WTC11 (cell line): Measurements from ENCODE around the gene ZBTB43. TPM values are rescaled to one million over a fixed set of nuclear protein-coding genes. Genes with fewer than 3 reads are reported as not detected.

ENCODE experiments used
- ATAC-seq: fragments of 200-7000 bp; cut with Tn5 transposase; 2 replicates; pipeline ENCODE4 v1.10.0; 2021; ENCODE audit warnings: mild to moderate bottlenecking, moderate library complexity
- CTCF ChIA-PET: fragments of 300-600 bp; sonication (Branson Sonifier 250); formaldehyde crosslinking; loops from one replicate; lab custom pipeline; 2021; ENCODE audit warnings: antibody characterized with exemption; lab: Charles Lee
- POLR2A ChIA-PET: fragments of 350-600 bp; sonication (Branson Sonifier 250); formaldehyde crosslinking; loops from one replicate; lab custom pipeline; 2021; ENCODE audit warnings: antibody characterized with exemption; lab: Charles Lee
- DNase-seq: peaks from one replicate; pipeline ENCODE4 v3.0.0; 2021; ENCODE audit warnings: low spot score
- H3K27ac Mint-ChIP-seq: 2 replicates; pipeline ENCODE4 v1.8.0; 2021; ENCODE audit warnings: mixed read lengths
- H3K27me3 Mint-ChIP-seq: 2 replicates; pipeline ENCODE4 v1.8.0; 2021; ENCODE audit warnings: low read depth, mild to moderate bottlenecking, moderate library complexity, mixed read lengths
- H3K36me3 Mint-ChIP-seq: 2 replicates; pipeline ENCODE4 v1.8.0; 2021; ENCODE audit warnings: mixed read lengths
- H3K4me1 Mint-ChIP-seq: 2 replicates; pipeline ENCODE4 v1.8.0; 2022; ENCODE audit warnings: mixed read lengths
- H3K4me3 Mint-ChIP-seq: 2 replicates; pipeline ENCODE4 v1.8.0; 2021; ENCODE audit warnings: mild to moderate bottlenecking, moderate library complexity, mixed read lengths
- H3K9me3 Mint-ChIP-seq: 2 replicates; pipeline ENCODE4 v1.8.0; 2021; ENCODE audit warnings: mixed read lengths
- ATF6 ChIP-seq: sonication (generic); formaldehyde crosslinking; IDR thresholded peaks from 2 replicates; pipeline ENCODE4 v1.8.1; 2023; ENCODE audit warnings: mild to moderate bottlenecking, missing genetic modification reagents
- CTCF ChIP-seq: fragments of 200-600 bp; IDR thresholded peaks from 2 replicates; pipeline ENCODE4 v1.8.0; 2022; ENCODE audit warnings: antibody characterized with exemption
- E2F5 ChIP-seq: sonication (generic); formaldehyde crosslinking; IDR thresholded peaks from 2 replicates; pipeline ENCODE4 v1.8.1; 2022; ENCODE audit warnings: mild to moderate bottlenecking, moderate library complexity, missing genetic modification reagents
- ETV6 ChIP-seq: sonication (generic); formaldehyde crosslinking; IDR thresholded peaks from 2 replicates; pipeline ENCODE4 v1.8.1; 2022; ENCODE audit warnings: mild to moderate bottlenecking, missing genetic modification reagents
- FOXP4 ChIP-seq: sonication (generic); formaldehyde crosslinking; IDR thresholded peaks from 2 replicates; pipeline ENCODE4 v1.8.0; 2022; ENCODE audit warnings: mild to moderate bottlenecking, missing genetic modification reagents
- GRHL2 ChIP-seq: fragments of 250-450 bp; sonication (Bioruptor Pico); IDR thresholded peaks from 2 replicates; pipeline ENCODE4 v1.8.0; 2022; ENCODE audit warnings: mild to moderate bottlenecking, moderate library complexity; ENCODE audit not compliant: insufficient replicate concordance, severe bottlenecking
- MXD4 ChIP-seq: fragments of 250-450 bp; sonication (Bioruptor Pico); IDR thresholded peaks from 2 replicates; pipeline ENCODE4 v1.8.0; 2021; ENCODE audit warnings: mild to moderate bottlenecking, moderate library complexity, borderline replicate concordance
- NFATC4 ChIP-seq: fragments of 250-450 bp; sonication (Bioruptor Pico); IDR thresholded peaks from 2 replicates; pipeline ENCODE4 v1.9.0; 2021; ENCODE audit warnings: mild to moderate bottlenecking
- OVOL2 ChIP-seq: fragments of 250-450 bp; sonication (Bioruptor Pico); IDR thresholded peaks from 2 replicates; pipeline ENCODE4 v1.9.0; 2021; ENCODE audit warnings: mild to moderate bottlenecking, borderline replicate concordance
- PRDM15 ChIP-seq: sonication (generic); formaldehyde crosslinking; IDR thresholded peaks from 2 replicates; pipeline ENCODE4 v1.8.0; 2022; ENCODE audit warnings: missing genetic modification reagents
- RELA ChIP-seq: sonication (generic); formaldehyde crosslinking; IDR thresholded peaks from 2 replicates; pipeline ENCODE4 v1.8.1; 2022; ENCODE audit warnings: missing genetic modification reagents, mild to moderate bottlenecking, borderline replicate concordance
- SP1 ChIP-seq: sonication (generic); formaldehyde crosslinking; conservative IDR thresholded peaks from 2 replicates; pipeline ENCODE4 v1.8.1; 2022; ENCODE audit warnings: missing genetic modification reagents
- USF2 ChIP-seq: sonication (generic); formaldehyde crosslinking; IDR thresholded peaks from 2 replicates; pipeline ENCODE4 v1.8.1; 2023; ENCODE audit warnings: mild to moderate bottlenecking, missing genetic modification reagents, moderate library complexity
- ZBTB21 ChIP-seq: sonication (generic); formaldehyde crosslinking; IDR thresholded peaks from 2 replicates; pipeline ENCODE4 v1.8.1; 2023; ENCODE audit warnings: mild to moderate bottlenecking, missing genetic modification reagents, borderline replicate concordance
- ZNF121 ChIP-seq: sonication (generic); formaldehyde crosslinking; IDR thresholded peaks from 2 replicates; pipeline ENCODE4 v1.8.0; 2023; ENCODE audit warnings: missing genetic modification reagents
- ZNF219 ChIP-seq: sonication (generic); formaldehyde crosslinking; IDR thresholded peaks from 2 replicates; pipeline ENCODE4 v1.8.0; 2023; ENCODE audit warnings: missing genetic modification reagents, mild to moderate bottlenecking, borderline replicate concordance
- ZNF423 ChIP-seq: fragments of 250-450 bp; sonication (Bioruptor Pico); IDR thresholded peaks from 2 replicates; pipeline ENCODE4 v2.1.2; 2022; ENCODE audit warnings: mild to moderate bottlenecking, moderate library complexity
- total RNA-seq: library from RNA; stranded (reverse); gene quantifications from 3 replicates; pipeline ENCODE4 v1.2.3, GENCODE V29; 2021

The ZBTB43 gene
- total RNA-seq, 1 experiment from 2014 or later: 23.8 TPM

GRCh38 chr9:126781186-126782052 lies 23.4 kb upstream of the ZBTB43 start:
- H3K4me1 Mint-ChIP-seq: 0 out of 2 replicates have a peak, but pooled peaks cover 4% of the 10 kb centered on the region
- peak overlapping the region; percentile 27 for H3K4me3 Mint-ChIP-seq
- no peak for TF ChIP-seq E2F5 (CRISPR knock-in tag)
- peak; percentile 58; the same call in 1 of the 2 replicates for TF ChIP-seq PRDM15 (CRISPR knock-in tag)
- TF ChIP-seq FOXP4 (CRISPR knock-in tag): no peak
- TF ChIP-seq USF2: no peak
- TF ChIP-seq SP1 (CRISPR knock-in tag): 0 out of 2 replicates have a peak, but pooled peaks have one; percentile 34
- peak; percentile 98 for TF ChIP-seq CTCF
- ATAC-seq (peak; percentile 79), DNase-seq (peak; percentile 97)
- H3K36me3 Mint-ChIP-seq: no peaks in the 10 kb centered on the region
- CTCF ChIA-PET: interaction anchor here (0.5 to 12.5 kb wide), 72 partner anchors 9 to 1467 kb away, joined by 3 to 734 read pairs (median 6); partner anchors contain the start of genes RALGPS1 and ZBTB43
- no peaks in the 10 kb centered on the region for H3K9me3 Mint-ChIP-seq
- H3K27ac Mint-ChIP-seq: no peak overlapping the region
- H3K27me3 Mint-ChIP-seq: peaks cover 9% of the 10 kb centered on the region; the same call in 1 of the 2 replicates
- POLR2A ChIA-PET: interaction anchor here (0.6 to 1.8 kb wide), 5 partner anchors 24 to 1728 kb away, joined by 3 to 15 read pairs (median 4); partner anchors contain the start of gene ZBTB43

GRCh38 chr9:126782053-126782388 lies 22.8 kb upstream of the ZBTB43 start:
- H3K9me3 Mint-ChIP-seq: no peaks in the 10 kb centered on the region
- H3K27ac Mint-ChIP-seq: no peak overlapping the region
- H3K27me3 Mint-ChIP-seq: peaks cover 15% of the 10 kb centered on the region
- ChIA-PET CTCF (interaction anchor here (0.5 to 12.5 kb wide), 67 partner anchors 8 to 384 kb away, joined by 3 to 734 read pairs (median 6); partner anchors contain the start of genes RALGPS1 and ZBTB43), POLR2A (interaction anchor here (0.6 to 1.8 kb wide), 3 partner anchors 23 to 80 kb away, joined by 3 to 15 read pairs (median 4); partner anchors contain the start of gene ZBTB43)
- H3K4me1 Mint-ChIP-seq: 0 out of 2 replicates have a peak, but pooled peaks cover 4% of the 10 kb centered on the region
- no peak overlapping the region for H3K4me3 Mint-ChIP-seq
- DNase-seq (no peak), ATAC-seq (no peak)
- H3K36me3 Mint-ChIP-seq: no peaks in the 10 kb centered on the region
- TF ChIP-seq ZNF423 (CRISPR knock-in tag) (no peak), ZBTB21 (CRISPR knock-in tag) (no peak), ETV6 (CRISPR knock-in tag) (no peak), ZNF121 (CRISPR knock-in tag) (no peak), MXD4 (CRISPR knock-in tag) (no peak), ZNF219 (CRISPR knock-in tag) (no peak), NFATC4 (CRISPR knock-in tag) (no peak), RELA (CRISPR knock-in tag) (no peak), ATF6 (CRISPR knock-in tag) (no peak), OVOL2 (CRISPR knock-in tag) (no peak), GRHL2 (CRISPR knock-in tag) (no peak)
